Measurements from ENCODE around the gene PDP2.

PDP2 gene

GRCh38 chr16:66918355-66918754 is 38.0 kb downstream of the PDP2 start:
- no peak for DNase-seq (ENCODE audit: extremely low read depth in 1 of 2, low read depth in 1 of 2)

- DNase-seq (ENCODE audit: extremely low read depth in 1 of 2, low read depth in 1 of 2), result no peak
Measured at GRCh38 chr16:66918803-66919568, 38.7 kb downstream of the PDP2 start, which contains the start of gene CDH16. CDH16 (minus strand) TSS chr16:66918885; CDS start chr16:66918065, 820 bp downstream.

DNA sequence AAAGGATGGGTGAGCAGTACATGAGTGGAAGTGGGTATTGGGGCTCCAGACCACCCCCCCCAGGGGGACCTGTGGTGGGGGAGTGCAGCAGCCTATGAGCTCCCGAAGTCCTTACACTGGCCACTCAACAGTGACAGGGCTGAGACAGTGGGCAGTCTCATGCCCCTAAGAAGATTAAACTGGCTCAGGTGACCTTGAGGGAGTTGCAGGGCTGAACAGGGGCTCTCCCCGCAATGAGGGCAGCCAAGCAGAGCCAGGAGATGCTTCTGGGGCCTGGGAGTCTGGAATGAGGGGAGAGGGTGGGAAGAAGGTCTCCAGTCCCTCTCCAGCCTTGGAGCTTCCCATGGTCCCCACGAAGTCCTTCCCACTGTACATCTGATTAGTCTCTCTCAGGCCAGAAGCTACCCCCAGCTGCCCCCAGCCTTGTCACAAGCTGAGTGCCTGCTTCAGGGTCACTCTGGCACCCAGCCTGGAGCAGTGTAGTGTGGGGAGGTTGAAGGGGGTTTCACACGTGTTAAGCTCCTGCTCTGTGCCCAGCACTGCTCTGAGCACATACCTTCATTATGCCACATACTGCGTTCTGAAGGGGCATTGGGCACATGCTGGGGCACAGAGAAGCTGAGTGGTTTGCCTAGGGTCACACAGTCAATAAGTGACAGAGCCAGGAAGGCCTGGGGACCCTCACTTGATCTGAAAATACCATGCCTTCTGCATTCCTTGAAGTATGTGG is 39.4 kb downstream of the PDP2 start:
- DNase-seq (ENCODE audit: extremely low read depth in 1 of 2, low read depth in 1 of 2), result no peak

GRCh38 chr16:66920299-66920590 is 39.9 kb downstream of the PDP2 start:
- DNase-seq (ENCODE audit: extremely low read depth in 1 of 2, low read depth in 1 of 2), result no peak

DNA sequence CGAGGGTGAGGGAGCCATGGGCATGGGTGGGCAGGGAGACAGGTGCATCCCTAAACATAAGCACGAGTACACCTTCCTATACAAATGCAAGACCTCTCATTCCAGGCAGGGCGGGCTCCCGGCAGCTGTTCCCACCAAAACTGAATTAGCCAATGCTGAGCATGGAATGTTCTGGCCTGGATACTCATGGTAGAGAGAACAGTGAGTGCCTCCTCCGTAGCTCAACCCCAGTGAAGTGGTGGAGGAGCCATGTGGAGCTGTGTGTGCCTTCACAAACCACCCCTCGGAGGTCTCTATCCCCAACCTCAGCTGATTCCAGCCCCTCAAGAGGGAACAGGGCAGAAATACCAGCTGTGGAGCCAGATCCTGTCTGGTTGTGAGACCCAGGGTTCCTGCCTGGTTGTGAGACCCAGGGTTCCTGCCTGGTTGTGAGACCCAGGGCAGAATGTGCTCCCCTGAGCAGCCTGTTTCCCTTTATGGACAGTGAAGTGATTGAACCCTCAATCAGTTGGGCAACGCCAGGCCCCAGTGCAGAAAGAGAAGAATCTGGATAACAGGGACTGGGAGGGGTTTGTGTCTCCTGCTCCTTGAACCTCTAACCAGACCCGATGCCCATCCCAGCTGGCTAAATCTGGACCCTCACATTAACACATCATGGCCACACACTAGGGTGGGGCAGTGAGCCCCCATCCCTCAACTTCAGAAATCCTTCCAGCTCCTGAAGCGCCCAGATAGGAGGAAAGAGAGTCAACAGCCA is 40.8 kb downstream of the PDP2 start:
- no peak for DNase-seq (ENCODE audit: extremely low read depth in 1 of 2, low read depth in 1 of 2)

GRCh38 chr16:66921729-66922450 is 41.6 kb downstream of the PDP2 start:
- no peak for DNase-seq (ENCODE audit: extremely low read depth in 1 of 2, low read depth in 1 of 2)

DNA sequence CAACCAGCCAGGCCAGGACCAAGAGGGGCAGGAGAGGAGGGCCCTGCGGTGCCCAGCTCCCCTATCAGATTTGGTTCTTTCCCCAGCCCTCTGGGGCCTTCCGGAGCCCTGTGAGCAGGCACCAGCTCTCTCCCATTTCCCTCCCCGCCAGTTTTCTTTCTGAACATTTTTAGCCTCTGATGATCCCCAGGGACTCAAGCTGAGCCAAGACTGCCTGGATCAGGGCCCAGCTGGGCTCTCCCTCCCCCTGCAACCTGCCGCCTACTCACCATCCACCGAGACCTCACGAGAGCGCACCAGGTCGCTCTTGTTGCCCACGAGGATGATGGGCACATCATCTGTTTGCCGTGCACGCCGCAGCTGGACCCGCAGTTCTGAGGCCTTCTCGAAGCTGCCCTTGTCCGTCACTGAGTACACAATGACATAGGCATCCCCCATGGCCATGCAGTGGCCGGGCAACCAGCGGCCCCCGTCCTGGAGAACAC is 43.0 kb downstream of the PDP2 start:
- DNase-seq (ENCODE audit: extremely low read depth in 1 of 2, low read depth in 1 of 2), result no peak

- DNase-seq (ENCODE audit: extremely low read depth in 1 of 2, low read depth in 1 of 2), result no peak
Measured at GRCh38 chr16:66923866-66924265, 43.6 kb downstream of the PDP2 start.

DNA sequence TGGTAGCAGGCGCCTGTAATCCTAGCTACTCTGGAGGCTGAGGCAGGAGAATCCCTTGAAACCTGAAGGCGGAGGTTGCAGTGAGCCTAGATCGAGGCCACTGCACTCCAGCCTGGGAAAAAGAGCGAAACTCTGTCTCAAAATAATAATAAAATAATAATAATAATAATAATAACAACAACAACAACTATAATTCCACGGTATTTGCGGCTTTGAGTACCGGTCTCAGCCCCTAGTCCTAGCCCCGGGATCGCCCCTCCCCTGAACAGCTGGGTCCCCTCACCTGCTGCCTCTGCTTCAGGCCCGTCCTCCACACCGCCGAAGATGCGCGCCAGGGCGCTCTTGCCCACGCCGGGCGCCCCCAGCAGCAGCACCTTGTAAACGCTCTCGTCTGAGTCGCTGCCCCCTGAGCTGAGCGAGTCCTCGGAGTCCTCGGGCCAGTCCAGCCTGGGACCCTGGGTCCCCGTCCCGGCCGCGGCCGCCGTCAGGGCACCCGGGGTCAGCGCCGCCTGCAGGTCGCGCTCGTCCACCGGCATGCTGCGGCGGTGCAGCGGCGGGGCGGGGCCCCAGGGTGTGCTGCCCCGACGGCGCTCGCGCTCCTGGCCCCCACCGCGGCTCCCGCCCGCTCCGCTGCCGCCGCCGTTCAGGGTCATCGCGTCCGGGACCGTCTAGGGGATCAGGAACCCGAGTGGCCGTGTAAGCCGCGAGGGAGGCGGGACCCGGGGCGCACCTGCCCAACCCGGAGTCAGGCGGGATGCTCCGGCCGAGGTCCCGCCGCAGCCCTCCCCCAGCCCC is 44.4 kb downstream of the PDP2 start:
- no peak for DNase-seq (ENCODE audit: extremely low read depth in 1 of 2, low read depth in 1 of 2)

- no peak for DNase-seq (ENCODE audit: extremely low read depth in 1 of 2, low read depth in 1 of 2)
Measured at GRCh38 chr16:66925322-66925840, 45.1 kb downstream of the PDP2 start, which contains the start of gene RRAD. RRAD (minus strand) TSS chr16:66925535; CDS start chr16:66925179, 356 bp downstream.

DNA sequence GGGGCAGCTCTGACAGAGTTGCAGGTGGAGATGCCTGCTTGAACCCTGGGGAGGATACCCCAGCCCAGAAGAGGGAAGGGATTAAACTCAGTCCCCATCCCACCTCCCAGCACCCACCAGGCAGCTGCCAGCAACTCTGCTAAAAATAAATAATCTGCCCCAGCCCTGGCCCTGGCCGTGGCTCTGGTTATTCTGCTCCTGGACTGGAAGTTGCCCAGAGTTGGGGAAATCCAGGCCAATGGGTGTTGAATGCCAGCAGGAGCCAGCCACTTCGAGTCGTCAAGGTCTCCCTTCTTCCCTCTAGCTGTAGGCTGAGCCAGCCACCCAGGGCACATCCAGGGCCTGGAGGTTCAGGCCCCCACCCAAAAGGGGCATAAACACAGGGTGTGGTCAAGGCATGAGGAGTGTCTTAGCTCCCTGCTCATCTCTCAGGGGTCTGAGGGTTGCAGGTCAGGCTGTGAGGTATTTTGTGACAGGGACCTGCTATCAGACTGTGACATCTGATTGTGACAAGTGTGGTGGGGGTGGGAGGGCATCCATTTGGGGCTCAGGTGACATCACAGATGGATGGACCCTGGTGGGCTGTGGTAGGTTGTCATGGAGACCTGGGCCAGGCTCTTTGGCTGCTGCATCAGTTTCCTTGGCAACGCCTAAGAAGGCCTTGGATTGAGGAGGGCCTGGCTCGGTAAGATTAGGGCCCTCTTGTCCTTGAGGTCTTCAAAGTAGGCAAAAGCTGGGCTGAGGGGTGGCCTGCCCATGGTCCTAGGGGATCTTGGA is 46.0 kb downstream of the PDP2 start:
- DNase-seq (ENCODE audit: extremely low read depth in 1 of 2, low read depth in 1 of 2), result no peak

DNA sequence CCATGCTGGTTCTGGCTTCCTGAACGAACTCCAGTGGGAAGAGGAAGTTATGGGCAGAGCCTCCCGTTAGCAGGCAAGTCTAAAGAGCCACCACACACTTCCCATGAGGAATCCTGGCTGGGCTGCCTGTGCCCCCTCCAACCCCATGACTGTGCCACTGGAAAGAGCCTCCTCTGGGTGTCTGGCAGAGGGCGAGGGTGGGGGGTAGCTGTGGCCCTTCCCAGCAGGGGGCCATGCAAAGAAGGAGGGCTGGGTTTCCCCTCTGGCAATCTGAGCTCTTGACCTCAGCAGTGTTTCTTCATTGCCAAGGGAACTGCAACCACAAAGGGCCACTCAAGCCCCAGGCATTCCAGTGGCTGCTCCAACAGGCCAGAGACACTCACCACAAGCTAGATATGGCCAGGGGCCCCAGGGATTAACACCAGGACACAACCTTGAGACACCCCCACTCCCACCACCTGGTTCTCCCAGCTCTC is 46.7 kb downstream of the PDP2 start:
- DNase-seq (ENCODE audit: extremely low read depth in 1 of 2, low read depth in 1 of 2), result no peak

- no peak for DNase-seq (ENCODE audit: extremely low read depth in 1 of 2, low read depth in 1 of 2)
Measured at GRCh38 chr16:66927918-66928649, 47.8 kb downstream of the PDP2 start.

DNA sequence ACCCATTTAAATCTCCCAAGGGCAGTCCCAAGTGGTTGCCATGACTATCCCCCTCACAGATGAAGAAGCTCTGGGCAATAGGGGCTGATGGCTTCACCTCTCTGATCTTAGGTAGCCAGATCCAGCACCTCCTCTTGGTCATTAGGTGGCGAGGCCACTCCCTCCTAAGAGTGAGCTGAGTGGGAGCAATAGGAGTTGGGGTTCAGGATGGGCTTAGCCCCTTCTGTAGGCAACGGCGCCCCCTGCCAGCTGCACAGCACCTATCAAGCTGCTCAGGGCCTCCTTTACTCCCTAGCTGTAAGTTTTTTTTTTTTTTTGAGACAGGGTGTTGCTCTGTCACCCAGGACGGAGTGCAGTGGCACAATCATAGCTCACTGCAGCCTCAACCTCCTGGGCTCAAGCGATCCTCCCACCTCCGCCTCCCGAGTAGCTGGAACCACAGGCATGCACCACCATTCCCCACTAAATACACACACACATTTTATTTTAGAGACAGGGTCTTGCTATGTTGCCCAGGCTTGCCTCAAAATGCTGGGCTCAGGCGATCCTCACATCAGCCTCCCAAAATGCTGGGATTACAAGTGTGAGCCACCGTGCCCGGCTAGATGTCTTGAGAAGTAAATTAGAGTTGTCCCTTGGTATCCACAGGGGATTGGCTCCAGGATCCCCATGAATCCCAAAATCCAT is 48.5 kb downstream of the PDP2 start:
- no peak for DNase-seq (ENCODE audit: extremely low read depth in 1 of 2, low read depth in 1 of 2)

- no peak for DNase-seq (ENCODE audit: extremely low read depth in 1 of 2, low read depth in 1 of 2)
Measured at GRCh38 chr16:66930189-66930588, 49.9 kb downstream of the PDP2 start.

GRCh38 chr16:66931665-66932064 is 51.4 kb downstream of the PDP2 start:
- DNase-seq (ENCODE audit: extremely low read depth in 1 of 2, low read depth in 1 of 2), result no peak

GRCh38 chr16:66932076-66932475 is 51.8 kb downstream of the PDP2 start:
- no peak for DNase-seq (ENCODE audit: extremely low read depth in 1 of 2, low read depth in 1 of 2)

GRCh38 chr16:66933776-66934137 is 53.4 kb downstream of the PDP2 start:
- DNase-seq (ENCODE audit: extremely low read depth in 1 of 2, low read depth in 1 of 2), result peak in 1 of 2 donors; percentile 49
